Gastrocnemius medialis (tissue), 4 donors: ENCODE data around the gene SIX5. TPM values are rescaled to one million over a fixed set of nuclear protein-coding genes. Genes with fewer than 3 reads are reported as not detected.
A peak's percentile ranks its signal among the peaks of the same experiment; 100 is the strongest.

Experiments
- ATAC-seq, 2 donors: fragments of 150-250 bp; one replicate each; pipeline ENCODE4 v1.9.1; 2016
- DNase-seq, 2 donors: peaks; one replicate each; pipeline ENCODE4 v3.0.0-alpha.2; 2019
- H3K27ac ChIP-seq, 4 donors: fragments of 200-600 bp; sonication (generic); 1 replicate in 1 of 4; 2 replicates in 3 of 4; pipeline ENCODE4 v1.5.1; 2016 to 2018; ENCODE audit warnings: mild to moderate bottlenecking in 2 of 4, moderate library complexity in 1 of 4
- H3K27me3 ChIP-seq, 3 donors: fragments of 200-600 bp; sonication (generic) in 2 of 3; 1 replicate in 1 of 3; 2 replicates in 2 of 3; pipeline versions ENCODE4 v1.5.1 to v1.6.0; 2016 to 2019; ENCODE audit warnings: mild to moderate bottlenecking in 1 of 3, moderate library complexity in 1 of 3
- H3K36me3 ChIP-seq, 2 donors: fragments of 200-600 bp; sonication (generic) in 1 of 2; one replicate each; pipeline ENCODE4 v1.5.1; 2017 to 2018
- H3K4me1 ChIP-seq, 2 donors: fragments of 200-600 bp; sonication (generic) in 1 of 2; one replicate each; pipeline ENCODE4 v1.5.1; 2016 to 2017; ENCODE audit warnings: mild to moderate bottlenecking in 2 of 2
- H3K4me3 ChIP-seq, 4 donors: fragments of 200-600 bp; sonication (generic) in 3 of 4; 1 replicate in 1 of 4; 2 replicates in 3 of 4; pipeline ENCODE4 v1.5.1; 2016 to 2019; ENCODE audit warnings: mild to moderate bottlenecking in 2 of 4
- H3K9me3 ChIP-seq, 3 donors: fragments of 200-600 bp; sonication (generic) in 2 of 3; 1 replicate in 1 of 3; 2 replicates in 2 of 3; pipeline ENCODE4 v1.5.1; 2016 to 2019
- CTCF ChIP-seq, 5 experiments: fragments of 450-650 bp in 3 of 5; fragments of 200-600 bp in 2 of 5; sonication (generic) in 2 of 5; IDR thresholded peaks in 4 of 5; conservative IDR thresholded peaks in 1 of 5; 1 replicate in 4 of 5; 2 replicates in 1 of 5; pipeline ENCODE4 v1.5.1; 2016 to 2019; ENCODE audit warnings: antibody characterized with exemption in 5 of 5, mild to moderate bottlenecking in 3 of 5, moderate library complexity in 3 of 5
- POLR2A ChIP-seq, 2 donors: fragments of 450-650 bp; IDR thresholded peaks; one replicate each; pipeline ENCODE4 v1.6.1; 2017; ENCODE audit warnings: antibody characterized with exemption in 2 of 2, mild to moderate bottlenecking in 2 of 2, moderate library complexity in 2 of 2
- in situ Hi-C, 4 donors: fragments of 200-750 bp; cut with MboI; loops; one replicate each; pipeline versions ENCODE4 v1.15.0 to v1.8.0; 2017; ENCODE audit warnings: low sequenced_read_pairs in 4 of 4
- intact Hi-C: fragments of 100-400 bp; cut with DNase I; formaldehyde crosslinking; loops from one replicate; pipeline ENCODE4 v1.15.1; 2023; ENCODE audit warnings: low total_unique reads
- total RNA-seq, 4 donors: library from RNA; depleted of rRNA; stranded (reverse); fragments of >200 nt; gene quantifications; one replicate each; pipeline versions ENCODE4 v1.1.0 to v1.2.3, GENCODE V29; 2016

SIX5 gene
- total RNA-seq, 4 donors from 2014 or later: 8.2 to 12.2 (median 10.1) TPM

- in situ Hi-C loops: no loop called here
- Histone ChIP-seq H3K36me3 (peaks cover 0 to 28% of the 10 kb centered on the region in 2 donors), H3K27ac (peak overlapping the region; percentile 96 to 100 (median 99)), H3K9me3 (no peaks in the 10 kb centered on the region), H3K4me1 (peaks cover 45 to 72% of the 10 kb centered on the region in 2 donors), H3K27me3 (no peaks in the 10 kb centered on the region), H3K4me3 (peak overlapping the region; percentile 58 to 75 (median 61))
- TF ChIP-seq POLR2A (IDR thresholded peaks at IDR 0.05) (peak; percentile 55 to 69), CTCF (IDR thresholded peaks at IDR 0.05 in 4 of 5, conservative IDR thresholded peaks at IDR 0.05 in 1 of 5) (no peak)
- intact Hi-C loops: loop anchor here (1.0 to 10.0 kb wide), 2 partner anchors 11 to 457 kb away; partner anchors contain the start of gene CKM
- ATAC-seq (peak; percentile 61 to 71), DNase-seq (peak; percentile 86 to 95)
These were observed 12.4 kb upstream of the SIX5 start for GRCh38 chr19:45781214-45782161.

GRCh38 chr19:45780448-45781213, 11.6 kb upstream of the SIX5 start:
- Histone ChIP-seq H3K4me1 (peaks cover 43 to 64% of the 10 kb centered on the region in 2 donors), H3K27ac (peak overlapping the region; percentile 96 to 100 (median 99)), H3K36me3 (peaks cover 0 to 31% of the 10 kb centered on the region in 2 donors), H3K27me3 (no peaks in the 10 kb centered on the region), H3K4me3 (peak overlapping the region; percentile 58 to 75 (median 61)), H3K9me3 (no peaks in the 10 kb centered on the region)
- no peak for DNase-seq
- intact Hi-C loops: loop anchor here (10.0 kb wide), 1 partner anchor 456 kb away; the partner anchor contains the start of gene CKM
- in situ Hi-C loops: no loop called here
- ATAC-seq: no peak
- TF ChIP-seq POLR2A (IDR thresholded peaks at IDR 0.05) (no peak), CTCF (IDR thresholded peaks at IDR 0.05 in 4 of 5, conservative IDR thresholded peaks at IDR 0.05 in 1 of 5) (no peak)

GRCh38 chr19:45780146-45780447, 11.0 kb upstream of the SIX5 start:
- no peaks in the 10 kb centered on the region for H3K27me3 ChIP-seq
- peaks cover 0 to 32% of the 10 kb centered on the region in 2 donors for H3K36me3 ChIP-seq
- TF ChIP-seq CTCF (IDR thresholded peaks at IDR 0.05 in 4 of 5, conservative IDR thresholded peaks at IDR 0.05 in 1 of 5) (no peak), POLR2A (IDR thresholded peaks at IDR 0.05) (no peak)
- peak overlapping the region; percentile 96 to 100 (median 99) for H3K27ac ChIP-seq
- DNase-seq (no peak), ATAC-seq (no peak)
- intact Hi-C loops: loop anchor here (10.0 kb wide), 1 partner anchor 455 kb away; the partner anchor contains the start of gene CKM
- no peaks in the 10 kb centered on the region for H3K9me3 ChIP-seq
- H3K4me1 ChIP-seq: peaks cover 38 to 58% of the 10 kb centered on the region in 2 donors
- in situ Hi-C loops: no loop called here
- H3K4me3 ChIP-seq: peak overlapping the region in 2 of 4 donors; percentile 60 to 75

- Histone ChIP-seq H3K27ac (peak overlapping the region; percentile 96 to 100 (median 99)), H3K4me1 (peaks cover 32 to 52% of the 10 kb centered on the region in 2 donors), H3K36me3 (peaks cover 0 to 38% of the 10 kb centered on the region in 2 donors), H3K27me3 (no peaks in the 10 kb centered on the region), H3K4me3 (peak overlapping the region in 1 of 4 donors; percentile 75), H3K9me3 (no peaks in the 10 kb centered on the region)
- no peak for ATAC-seq
- TF ChIP-seq CTCF (IDR thresholded peaks at IDR 0.05 in 4 of 5, conservative IDR thresholded peaks at IDR 0.05 in 1 of 5) (peak in 2 of 5 experiments; percentile 25 to 33), POLR2A (IDR thresholded peaks at IDR 0.05) (no peak)
- in situ Hi-C loops (no loop called here), intact Hi-C loops (loop anchor here (10.0 kb wide), 1 partner anchor 455 kb away; the partner anchor contains the start of gene CKM)
- DNase-seq: peak in 1 of 2 donors; percentile 63
These were observed 10.4 kb upstream of the SIX5 start for GRCh38 chr19:45779231-45780145.
